Loucy (cell line): ENCODE results near the gene XXYLT1.

Source experiments
- EZH2phosphoT487 ChIP-seq: fragments of 200-600 bp; IDR thresholded peaks from 2 replicates; pipeline ENCODE4 v1.6.1; 2018; ENCODE audit warnings: antibody characterized with exemption, mild to moderate bottlenecking, moderate library complexity, borderline replicate concordance
- TF ChIP-seq, protein P1 (sequence below): fragments of 200-600 bp; sonication (generic); conservative IDR thresholded peaks from 2 replicates; pipeline ENCODE4 v1.5.1; 2014; ENCODE audit warnings: mild to moderate bottlenecking, antibody characterized with exemption, low read length

DNA sequence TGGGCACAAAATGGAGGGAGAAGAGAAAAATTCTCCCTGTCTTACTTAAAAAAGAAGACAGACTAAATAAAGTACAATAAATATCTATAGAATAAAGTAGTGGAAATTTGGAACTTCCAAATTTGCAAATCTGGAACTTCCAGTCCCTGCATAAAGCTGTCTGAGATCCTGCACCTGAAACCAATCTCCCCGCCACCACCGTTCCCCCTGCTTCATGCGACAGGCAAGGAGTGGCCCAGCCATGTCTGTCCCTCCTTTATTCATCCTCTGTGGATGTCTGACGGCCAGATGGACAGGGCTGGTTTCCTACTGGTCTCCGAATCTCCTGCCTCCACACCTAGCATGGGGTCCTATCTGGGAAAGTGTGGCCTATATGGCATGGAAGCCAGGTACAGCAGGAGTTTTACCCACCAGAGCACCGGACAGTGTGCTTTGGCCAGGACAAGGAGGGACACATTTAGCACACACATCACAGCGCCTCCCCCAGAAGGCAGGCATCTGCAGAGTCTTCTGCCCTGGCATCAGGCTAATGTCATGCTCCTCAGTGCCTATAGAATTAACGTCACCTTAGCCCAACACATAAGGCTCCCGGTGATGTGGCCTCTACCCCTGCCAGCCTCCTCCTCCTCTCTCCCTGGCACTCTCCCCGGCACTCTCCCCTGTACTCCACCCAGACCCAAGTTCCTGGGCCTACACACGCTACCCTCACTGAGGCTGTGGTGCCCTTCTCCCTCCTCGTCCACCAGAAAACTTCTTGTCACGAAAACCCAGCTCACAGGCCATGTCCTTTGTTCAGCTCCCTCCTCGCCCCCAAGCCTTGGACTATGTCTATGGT lies 170.8 kb downstream of the XXYLT1 start:
- TF ChIP-seq, protein P1, sequence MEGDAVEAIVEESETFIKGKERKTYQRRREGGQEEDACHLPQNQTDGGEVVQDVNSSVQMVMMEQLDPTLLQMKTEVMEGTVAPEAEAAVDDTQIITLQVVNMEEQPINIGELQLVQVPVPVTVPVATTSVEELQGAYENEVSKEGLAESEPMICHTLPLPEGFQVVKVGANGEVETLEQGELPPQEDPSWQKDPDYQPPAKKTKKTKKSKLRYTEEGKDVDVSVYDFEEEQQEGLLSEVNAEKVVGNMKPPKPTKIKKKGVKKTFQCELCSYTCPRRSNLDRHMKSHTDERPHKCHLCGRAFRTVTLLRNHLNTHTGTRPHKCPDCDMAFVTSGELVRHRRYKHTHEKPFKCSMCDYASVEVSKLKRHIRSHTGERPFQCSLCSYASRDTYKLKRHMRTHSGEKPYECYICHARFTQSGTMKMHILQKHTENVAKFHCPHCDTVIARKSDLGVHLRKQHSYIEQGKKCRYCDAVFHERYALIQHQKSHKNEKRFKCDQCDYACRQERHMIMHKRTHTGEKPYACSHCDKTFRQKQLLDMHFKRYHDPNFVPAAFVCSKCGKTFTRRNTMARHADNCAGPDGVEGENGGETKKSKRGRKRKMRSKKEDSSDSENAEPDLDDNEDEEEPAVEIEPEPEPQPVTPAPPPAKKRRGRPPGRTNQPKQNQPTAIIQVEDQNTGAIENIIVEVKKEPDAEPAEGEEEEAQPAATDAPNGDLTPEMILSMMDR = no peak
- TF ChIP-seq EZH2phosphoT487 = no peak
